ENCODE data around the gene CRACDL.

GRCh38 chr2:98811766-98812165 lies 124.3 kb downstream of the CRACDL start:
- no peak for TF ChIP-seq REST (IDR thresholded peaks at IDR 0.05; ENCODE audit: low read depth)
- no peak for TF ChIP-seq MAX (IDR thresholded peaks at IDR 0.05)
- TF ChIP-seq CEBPB (IDR thresholded peaks at IDR 0.05): no peak
- TF ChIP-seq TCF12 (IDR thresholded peaks at IDR 0.05; ENCODE audit: low read depth): no peak
- no peak for TF ChIP-seq NFIC (IDR thresholded peaks at IDR 0.05)
- TF ChIP-seq TEAD4 (IDR thresholded peaks at IDR 0.05): no peak
- no peak for TF ChIP-seq YY1 (IDR thresholded peaks at IDR 0.05; ENCODE audit: low read depth)
- TF ChIP-seq CREB1 (IDR thresholded peaks at IDR 0.05; ENCODE audit: low read depth): no peak
- TF ChIP-seq RAD21 (IDR thresholded peaks at IDR 0.05; ENCODE audit: low read depth): no peak
- no peak for TF ChIP-seq FOXM1 (IDR thresholded peaks at IDR 0.05; ENCODE audit: borderline replicate concordance, low read depth)
- no peak for TF ChIP-seq EP300 (IDR thresholded peaks at IDR 0.05; ENCODE audit: borderline replicate concordance)
- no peak for TF ChIP-seq TAF1 (IDR thresholded peaks at IDR 0.05; ENCODE audit: low read depth)
